K562 treated with DMSO at 1 percent for 48 hours (cell line): ENCODE results near the gene PTGER1. TPM values are rescaled to one million over a fixed set of nuclear protein-coding genes. Genes with fewer than 3 reads are reported as not detected.

Experiments used
- total RNA-seq: library from RNA; unstranded; fragments of 300-600 nt; gene quantifications from 2 replicates; pipeline ENCODE4 v1.2.3, GENCODE V29; 2022; ENCODE audit warnings: low replicate concordance; ENCODE audit errors: extremely low read depth

PTGER1 gene, protein sequence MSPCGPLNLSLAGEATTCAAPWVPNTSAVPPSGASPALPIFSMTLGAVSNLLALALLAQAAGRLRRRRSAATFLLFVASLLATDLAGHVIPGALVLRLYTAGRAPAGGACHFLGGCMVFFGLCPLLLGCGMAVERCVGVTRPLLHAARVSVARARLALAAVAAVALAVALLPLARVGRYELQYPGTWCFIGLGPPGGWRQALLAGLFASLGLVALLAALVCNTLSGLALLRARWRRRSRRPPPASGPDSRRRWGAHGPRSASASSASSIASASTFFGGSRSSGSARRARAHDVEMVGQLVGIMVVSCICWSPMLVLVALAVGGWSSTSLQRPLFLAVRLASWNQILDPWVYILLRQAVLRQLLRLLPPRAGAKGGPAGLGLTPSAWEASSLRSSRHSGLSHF
- total RNA-seq = not detected in 2 replicates

DNA sequence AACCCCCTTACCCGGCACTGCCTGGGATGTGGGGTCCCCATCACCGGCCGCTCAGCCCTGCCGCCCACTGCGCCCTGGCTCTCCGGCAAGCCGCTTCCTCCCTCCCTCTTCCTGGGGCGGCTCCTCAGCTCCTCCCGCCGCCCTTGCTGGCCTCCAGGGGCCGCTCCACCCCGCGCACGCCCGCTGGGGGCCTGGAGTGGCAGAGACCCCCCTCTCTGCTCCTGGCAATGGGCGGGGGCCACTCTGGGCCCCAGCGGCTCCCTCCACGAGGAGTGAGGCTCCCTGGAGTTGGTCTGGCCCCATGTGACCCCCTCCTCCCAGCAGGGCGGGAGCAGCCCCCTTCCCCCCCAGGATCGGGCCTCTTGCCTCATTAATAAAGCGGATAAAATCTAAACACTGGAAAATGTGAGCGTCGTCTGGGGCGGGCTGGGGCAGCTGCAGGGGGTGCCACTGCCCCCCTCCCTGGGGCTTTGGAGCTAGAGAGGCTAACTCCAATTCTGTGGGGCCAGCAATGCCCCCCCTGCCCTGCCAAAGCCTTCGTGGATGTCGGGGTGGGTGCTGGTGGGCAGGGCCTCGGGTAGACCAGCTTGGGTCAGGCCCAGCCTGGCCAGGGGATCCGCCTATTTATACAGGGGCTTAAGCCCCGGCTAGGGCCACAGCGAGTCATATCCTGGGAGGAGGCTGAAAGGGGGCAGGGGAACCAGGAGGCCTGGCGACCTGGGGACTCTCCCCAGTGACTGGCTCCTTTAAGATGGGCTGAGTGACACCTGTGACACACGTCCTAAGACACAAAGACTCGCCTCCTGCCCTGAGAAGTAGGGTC is at the start of gene PTGER1:
TSS of gene PTGER1 (minus strand) at position 104 of the 823 bp plus-strand sequence. CDS start 1,034 bp downstream, outside the sequence.

DNA sequence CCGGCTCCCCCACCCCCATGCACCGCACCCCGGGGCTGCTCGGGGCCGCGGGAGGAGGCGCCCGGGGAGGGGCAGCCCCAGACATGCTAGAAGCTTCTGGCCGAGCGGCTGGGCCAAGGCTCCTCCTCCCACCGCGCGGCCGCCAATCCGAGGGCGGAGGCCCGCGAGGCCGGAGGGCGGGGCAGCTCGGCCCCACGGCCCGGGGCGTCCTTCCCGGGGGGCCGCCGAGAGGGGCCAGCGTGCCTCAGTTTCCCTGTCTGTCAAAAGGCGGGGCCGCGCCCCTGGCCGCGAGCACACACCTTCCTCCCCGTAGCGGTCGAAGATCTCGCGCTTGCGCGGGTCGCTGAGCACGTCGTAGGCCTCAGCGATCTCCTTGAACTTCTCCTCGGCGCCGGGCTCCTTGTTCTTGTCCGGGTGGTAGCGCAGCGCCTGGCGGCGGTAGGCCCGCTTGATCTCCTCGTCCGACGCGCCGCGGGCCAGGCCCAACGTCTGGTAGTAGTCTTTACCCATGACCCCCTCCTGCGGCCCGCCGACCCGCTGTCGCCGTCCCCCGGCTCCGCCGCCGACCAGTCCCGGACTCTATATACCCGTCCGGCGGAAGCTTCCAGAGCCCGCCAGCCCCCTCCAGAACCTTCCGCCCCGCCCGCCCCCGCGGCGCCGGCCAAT is 42.8 kb upstream of the PTGER1 start, which contains the start of gene DNAJB1:
TSS of gene DNAJB1 (minus strand) at position 558 of the 666 bp plus-strand sequence. CDS start at position 510, 48 bp downstream.

DNA sequence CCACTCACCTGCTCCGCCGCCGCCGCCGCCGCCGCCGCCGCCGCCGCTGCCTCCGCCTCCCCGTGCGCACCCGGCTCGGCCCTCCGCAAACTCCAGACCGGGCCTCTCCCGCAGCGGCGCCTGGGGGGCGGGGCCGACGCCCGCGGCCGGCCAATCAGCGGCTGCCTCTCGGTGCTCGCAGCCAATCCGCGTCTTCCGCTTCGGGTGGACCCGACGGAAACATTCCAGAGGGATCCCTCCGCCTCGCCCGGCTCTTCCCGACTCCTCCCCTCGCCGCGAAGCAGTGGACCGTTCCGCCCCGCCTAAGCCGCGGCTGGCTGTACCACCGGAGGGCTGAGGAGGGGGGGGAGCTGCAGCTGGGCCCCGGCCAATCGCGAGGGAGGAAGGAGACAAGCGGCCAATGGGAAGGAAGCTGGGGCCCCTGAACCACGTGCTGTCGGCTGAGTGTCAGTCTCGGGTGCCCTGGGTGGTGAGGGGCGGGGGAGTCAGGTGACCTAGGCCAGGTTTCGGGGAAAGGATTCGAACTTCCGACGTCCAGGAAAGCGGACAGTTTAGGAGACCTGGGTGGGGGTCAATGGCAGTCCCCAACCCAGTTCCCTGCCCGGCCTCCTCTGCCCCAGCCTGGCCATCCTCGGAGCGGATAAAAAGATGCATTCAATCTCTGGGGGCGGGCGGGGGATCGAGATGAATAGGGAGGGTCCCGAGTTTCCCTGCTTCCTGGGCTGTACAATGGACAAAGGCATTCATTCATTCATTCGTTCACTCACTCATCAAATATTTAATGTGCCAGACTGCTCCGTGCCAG is 21.1 kb upstream of the PTGER1 start, which contains the start of gene GIPC1:
TSS of gene GIPC1 (minus strand) at position 99 of the 805 bp plus-strand sequence. CDS start 13,151 bp downstream, outside the sequence.

DNA sequence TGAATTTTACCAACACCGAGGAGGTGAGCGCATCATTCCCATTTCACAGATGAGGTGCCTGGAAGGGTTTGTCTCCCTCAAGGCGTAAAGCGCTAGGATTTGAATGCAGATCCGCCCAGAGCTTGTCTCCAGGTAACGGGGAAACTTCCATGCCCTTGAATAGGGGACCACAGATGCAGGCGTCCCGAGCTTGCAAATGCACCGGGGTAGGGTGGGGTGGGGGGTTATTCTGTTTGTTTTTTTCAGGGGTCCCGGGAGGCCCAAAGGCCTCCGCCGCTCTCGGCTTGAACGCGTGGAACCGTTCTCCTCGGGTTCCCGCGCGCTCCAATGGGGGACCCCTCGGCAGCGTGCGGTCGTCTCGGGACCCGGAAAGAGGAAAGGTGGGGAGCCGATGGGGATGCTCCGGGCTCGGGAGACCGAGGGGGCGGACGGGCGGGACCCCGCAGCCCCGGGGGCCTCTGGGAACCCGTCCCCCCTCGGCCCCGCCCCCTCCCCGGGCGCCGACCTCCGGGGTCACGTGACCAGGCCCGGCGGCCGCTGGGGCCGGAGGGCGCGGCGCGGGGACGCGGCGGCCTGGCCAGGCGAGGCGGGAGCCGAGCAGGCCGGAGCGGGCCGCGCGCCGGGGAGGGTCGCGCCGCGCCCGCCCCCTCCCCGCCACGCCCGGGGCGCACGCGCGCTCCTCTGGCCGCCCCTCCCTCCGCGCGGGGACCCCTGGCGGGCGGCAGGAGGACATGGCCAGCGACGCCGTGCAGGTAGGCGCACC is 42.2 kb downstream of the PTGER1 start, which contains the start of gene PKN1:
TSS of gene PKN1 (plus strand) at position 516 of the 763 bp plus-strand sequence. CDS start at position 732, 216 bp downstream.

Other genes with a start within 250 kb of the PTGER1 start
- gene ADGRE5, start 93.9 kb downstream of the PTGER1 start, total RNA-seq = not detected in 2 replicates
- not detected in 2 replicates for gene DDX39A, start 56.0 kb downstream of the PTGER1 start, total RNA-seq
- gene PKN1, start 42.0 kb downstream of the PTGER1 start, total RNA-seq = 980 TPM in 1 of 2 replicates, not detected in the other
- gene GIPC1, start 20.8 kb upstream of the PTGER1 start, total RNA-seq = 742 TPM in 1 of 2 replicates, not detected in the other
- gene DNAJB1, start 43.0 kb upstream of the PTGER1 start, total RNA-seq = not detected in 2 replicates
- not detected in 2 replicates for gene TECR, start 54.2 kb upstream of the PTGER1 start, total RNA-seq
- not detected in 2 replicates for gene NDUFB7, start 96.7 kb upstream of the PTGER1 start, total RNA-seq
- gene CLEC17A, start 107.7 kb upstream of the PTGER1 start, total RNA-seq = not detected in 2 replicates
- gene ADGRE3, start 199.5 kb upstream of the PTGER1 start, total RNA-seq = not detected in 2 replicates
- gene ZNF333, start 214.7 kb upstream of the PTGER1 start, total RNA-seq = not detected in 2 replicates